T-helper 2 cell (primary cell): ENCODE data around the gene NAALADL1.
"Not testable (repeated sequence)": the region's sequence is repeated elsewhere in the genome, so short reads cannot be mapped to it uniquely, and the experiment has no call there.

Experiments
- DNase-seq, 5 experiments: peaks; one replicate each; pipeline versions ENCODE4 v3.0.0 to v3.0.0-alpha.2; 2012 to 2022

Gene NAALADL1

DNA sequence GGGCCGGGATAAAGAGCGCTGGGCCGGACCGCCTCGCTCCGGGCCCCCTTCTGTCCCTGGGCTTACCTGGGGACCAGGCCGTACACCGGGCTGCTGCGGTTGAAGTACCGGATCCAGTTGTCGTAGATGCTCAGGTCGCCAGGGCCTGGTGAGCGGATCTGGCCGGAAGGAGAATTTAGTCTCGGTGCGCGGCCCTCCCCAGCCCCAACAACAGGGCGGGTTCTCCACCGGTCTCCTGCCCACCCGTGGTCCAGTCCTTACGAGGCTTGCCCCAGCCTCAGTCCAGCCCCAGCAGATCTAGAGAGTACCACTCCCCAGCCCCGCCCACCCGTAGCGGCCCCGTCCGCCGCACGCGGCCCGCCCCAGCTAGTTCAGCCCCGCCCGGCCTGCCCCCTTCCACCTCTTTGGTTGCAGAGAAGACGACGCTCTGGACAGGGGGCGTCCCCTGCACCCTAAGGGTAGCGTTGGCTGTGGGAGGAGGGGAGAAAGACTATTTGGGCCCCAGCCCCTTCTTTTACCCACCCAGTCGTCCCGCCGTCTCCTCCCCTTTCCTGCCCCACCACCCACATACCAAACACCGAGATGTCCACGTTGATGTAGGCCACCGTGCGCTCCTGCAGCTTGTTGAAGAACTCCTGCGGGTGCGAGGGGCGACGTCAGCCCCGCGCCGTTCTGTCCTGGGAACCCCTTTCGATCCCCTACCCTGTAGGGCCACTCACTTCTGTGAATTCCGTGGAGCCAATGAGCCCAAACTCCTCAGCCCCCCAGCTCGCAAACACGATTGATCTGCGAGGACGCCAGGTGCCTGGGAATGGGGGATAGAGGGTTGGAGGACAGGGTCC is 10.6 kb downstream of the NAALADL1 start:
- DNase-seq, result peak in 2 of 5 experiments; percentile 13 to 30

DNA sequence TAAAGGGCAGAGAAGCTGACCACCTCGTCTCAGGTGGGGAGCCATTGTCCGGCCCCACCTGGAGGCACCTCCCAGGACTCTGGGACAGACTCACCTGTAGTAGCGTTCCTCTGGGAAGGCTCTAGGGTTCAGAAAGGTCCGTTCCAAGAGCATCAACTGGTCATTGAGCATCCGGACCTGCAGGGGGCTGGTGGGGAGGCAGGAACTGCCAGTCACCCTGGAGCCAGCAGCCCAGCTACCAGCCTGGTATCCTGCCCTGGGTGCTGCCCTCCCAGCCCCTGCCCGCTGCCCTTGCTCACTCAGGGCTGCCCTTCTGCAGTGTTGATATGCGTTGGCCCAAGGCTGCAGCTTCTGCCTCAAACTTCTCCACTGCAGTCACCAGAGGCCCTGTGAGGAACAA is 12.6 kb downstream of the NAALADL1 start:
- DNase-seq, result no peak

DNA sequence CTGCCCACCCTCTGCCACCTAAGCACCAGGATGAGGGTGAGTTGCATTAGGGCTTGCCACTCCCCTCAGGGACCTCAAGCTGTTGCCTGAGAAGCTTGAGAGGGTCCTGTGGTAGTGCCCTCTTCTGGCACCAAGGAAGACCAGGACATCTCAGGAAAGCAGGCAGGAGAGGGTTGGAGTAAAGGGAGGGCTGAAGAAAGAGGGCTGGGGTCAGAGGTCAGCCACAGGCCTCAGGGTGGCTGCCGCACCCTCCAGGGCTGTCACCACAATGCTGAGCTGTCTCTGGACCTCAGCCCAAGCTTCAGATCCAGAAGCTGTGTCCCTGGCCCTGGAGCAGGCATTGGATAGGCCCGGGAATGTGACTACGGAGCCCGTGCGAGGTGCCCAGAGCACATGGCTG is 13.3 kb downstream of the NAALADL1 start:
- no peak for DNase-seq

DNA sequence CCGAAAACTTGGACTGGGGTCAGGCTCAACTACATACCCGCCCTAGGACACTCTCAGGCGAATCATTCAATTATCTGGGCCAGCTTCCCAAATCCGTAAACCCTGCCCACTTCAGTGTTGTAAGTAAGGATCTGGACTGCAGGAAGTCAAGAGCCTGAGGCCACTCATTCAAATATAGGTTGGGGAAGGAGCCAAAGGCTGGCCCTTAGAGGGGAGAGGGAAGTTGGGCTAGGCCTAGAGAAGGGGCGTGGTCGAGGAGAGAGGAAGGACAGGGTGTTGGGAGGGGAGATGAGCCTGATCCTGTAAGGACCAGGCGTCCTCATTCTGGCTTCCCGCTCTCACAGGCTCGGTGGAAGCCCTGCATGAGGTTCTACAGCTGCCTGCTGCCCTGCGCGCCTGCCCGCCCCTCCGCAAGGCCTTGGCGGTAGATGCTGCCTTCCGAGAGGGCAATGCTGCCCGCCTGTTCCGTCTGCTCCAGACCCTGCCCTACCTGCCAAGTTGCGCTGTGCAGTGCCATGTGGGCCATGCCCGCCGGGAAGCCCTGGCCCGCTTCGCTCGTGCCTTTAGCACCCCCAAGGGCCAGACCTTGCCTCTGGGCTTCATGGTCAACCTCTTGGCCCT is 14.4 kb downstream of the NAALADL1 start:
- no peak for DNase-seq

DNA sequence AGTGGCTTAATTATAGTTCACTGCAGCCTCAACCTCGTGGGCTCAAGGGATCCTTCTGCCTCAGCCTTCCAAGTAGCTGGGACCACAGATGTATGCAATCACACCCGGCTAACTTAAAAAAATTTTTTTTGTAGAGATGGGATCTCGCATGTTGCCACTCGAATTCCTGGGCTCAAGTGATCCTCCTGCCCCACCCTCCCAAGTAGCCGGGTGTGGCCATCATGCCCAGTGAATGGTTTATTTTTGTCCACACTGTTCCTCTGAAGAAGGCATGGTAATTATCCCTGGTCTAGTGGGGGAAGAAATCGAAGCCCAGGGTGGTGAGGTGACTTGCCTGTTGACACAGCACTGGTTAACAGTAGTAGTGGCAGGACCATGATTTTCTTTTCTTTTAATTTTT is 15.5 kb downstream of the NAALADL1 start:
- no peak for DNase-seq

DNA sequence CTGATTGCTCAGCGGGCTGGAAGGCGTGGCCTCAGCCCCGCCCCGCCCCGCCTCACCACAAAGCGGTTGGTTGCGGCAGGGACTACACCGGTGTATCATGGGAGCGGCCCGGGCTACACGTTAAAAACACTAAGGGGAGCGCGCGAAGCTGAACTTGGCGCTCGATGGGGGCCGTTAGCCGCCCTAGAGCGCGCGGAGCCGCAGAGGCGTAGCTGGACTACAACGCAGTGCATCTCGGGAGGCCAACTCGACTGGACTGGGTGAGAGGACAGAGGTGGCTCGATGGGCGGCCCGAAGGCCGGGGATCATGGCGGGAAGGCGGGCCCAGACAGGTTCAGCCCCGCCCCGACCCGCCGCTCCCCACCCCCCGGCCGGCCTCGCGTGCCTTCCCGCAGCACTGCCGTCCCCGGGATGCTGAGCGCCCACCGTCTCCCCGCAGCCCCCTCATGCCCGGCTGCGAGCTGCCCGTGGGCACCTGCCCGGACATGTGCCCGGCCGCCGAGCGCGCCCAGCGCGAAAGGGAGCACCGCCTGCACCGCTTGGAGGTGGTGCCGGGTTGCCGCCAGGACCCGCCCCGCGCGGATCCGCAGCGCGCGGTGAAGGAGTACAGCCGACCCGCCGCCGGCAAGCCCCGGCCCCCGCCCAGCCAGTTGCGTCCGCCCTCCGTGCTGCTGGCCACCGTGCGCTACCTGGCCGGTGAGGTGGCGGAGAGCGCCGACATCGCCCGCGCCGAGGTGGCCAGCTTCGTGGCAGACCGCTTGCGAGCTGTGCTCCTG is 17.3 kb downstream of the NAALADL1 start, which contains the start of gene SAC3D1:
TSS of gene SAC3D1 (plus strand) at position 364 of the 776 bp plus-strand sequence. CDS start at position 447, 83 bp downstream.
- peak; percentile 72 to 99 (median 78) for DNase-seq

DNA sequence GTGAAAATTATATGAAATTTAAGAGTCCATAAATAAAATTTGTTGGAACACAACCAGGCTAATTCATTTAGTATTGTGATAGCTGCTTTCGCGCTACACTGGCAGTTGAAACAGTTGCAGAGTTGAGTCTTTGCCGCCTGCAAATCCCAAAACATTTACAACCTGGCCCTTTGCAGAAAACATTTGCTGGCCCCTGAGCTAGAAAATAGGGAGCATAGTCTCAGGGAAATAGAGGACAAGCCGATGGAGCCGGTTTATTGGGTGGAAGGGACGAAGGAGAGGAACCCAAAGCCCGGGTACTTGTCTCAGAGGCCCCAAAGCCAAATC is 17.9 kb downstream of the NAALADL1 start:
- DNase-seq, result no peak

DNA sequence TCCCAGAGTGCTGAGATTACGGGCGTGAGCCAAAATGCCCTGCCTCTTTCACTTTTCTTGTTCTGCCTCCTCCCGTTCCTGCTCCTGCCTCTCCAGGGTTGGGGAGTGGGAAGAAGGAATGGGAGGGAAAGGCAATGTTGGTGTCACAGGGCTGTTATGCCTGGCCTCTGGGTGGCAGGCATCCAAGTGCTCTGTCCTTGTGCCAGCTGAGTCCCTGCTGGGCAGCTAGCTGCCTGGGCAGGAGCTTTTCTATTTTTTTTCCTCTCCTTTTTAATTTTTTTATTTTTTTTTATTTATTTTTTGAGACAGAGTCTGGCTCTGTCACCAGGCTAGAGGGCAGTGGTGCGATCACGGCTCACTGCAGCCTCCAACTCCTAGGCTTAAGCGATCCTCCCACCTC is 21.4 kb downstream of the NAALADL1 start:
- no peak for DNase-seq

DNA sequence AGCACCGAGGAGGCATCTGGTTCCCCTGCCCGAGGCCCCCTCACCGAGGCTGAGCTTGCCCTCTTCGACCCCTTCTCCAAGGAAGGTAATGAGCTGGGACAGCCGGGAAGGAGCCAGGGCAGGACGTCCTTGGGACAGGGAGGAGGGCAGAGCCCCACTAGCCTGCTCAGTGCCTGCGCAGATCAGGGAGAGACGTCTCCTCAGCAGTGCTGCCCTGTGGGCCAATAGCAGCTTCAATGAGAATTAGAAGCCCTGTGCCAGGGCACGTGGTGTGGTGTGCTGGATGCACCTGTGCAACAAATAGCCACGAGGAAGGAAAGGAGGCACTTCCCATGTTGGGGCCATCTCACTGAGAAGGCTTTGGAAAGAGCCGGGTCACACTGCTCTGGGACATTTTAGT is 22.8 kb downstream of the NAALADL1 start:
- no peak for DNase-seq

DNA sequence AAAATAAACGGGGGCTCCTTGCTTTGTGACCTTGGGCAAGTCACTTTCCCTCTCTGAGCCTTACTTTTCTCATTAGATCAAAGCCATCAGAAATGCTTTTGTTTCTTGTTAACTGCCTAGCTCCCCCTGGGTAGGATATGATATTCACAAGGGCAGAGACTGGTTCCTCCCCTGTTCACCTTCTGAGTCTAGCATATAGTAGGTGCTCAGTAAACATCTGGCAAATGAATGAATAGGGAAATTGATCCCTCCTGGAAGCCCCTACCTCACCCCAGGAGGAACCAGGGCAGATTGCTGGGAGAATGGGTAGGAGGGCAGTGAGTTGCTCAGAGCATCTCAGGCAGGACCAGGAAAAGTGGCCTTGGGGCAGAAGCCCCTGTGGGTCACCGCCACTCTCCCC is 23.9 kb downstream of the NAALADL1 start:
- DNase-seq, result no peak

DNA sequence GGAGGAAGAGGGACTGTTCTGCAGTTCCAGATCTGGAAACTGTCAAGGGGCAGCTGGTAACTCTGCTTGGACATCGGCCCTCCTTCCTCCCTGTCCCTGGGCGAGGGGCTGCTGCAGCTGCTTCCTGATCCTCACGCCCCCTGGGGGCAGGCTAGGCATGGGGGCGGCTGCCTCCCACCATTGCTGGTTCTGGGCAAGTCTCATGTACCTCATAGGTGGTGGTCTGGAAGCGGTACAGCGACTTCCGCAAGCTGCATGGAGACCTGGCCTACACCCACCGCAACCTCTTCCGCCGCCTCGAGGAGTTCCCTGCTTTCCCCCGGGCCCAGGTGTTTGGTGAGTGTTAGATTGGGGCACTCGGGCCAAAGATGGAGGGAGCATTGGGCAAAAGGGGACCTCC is 26.1 kb downstream of the NAALADL1 start:
- no peak for DNase-seq

DNA sequence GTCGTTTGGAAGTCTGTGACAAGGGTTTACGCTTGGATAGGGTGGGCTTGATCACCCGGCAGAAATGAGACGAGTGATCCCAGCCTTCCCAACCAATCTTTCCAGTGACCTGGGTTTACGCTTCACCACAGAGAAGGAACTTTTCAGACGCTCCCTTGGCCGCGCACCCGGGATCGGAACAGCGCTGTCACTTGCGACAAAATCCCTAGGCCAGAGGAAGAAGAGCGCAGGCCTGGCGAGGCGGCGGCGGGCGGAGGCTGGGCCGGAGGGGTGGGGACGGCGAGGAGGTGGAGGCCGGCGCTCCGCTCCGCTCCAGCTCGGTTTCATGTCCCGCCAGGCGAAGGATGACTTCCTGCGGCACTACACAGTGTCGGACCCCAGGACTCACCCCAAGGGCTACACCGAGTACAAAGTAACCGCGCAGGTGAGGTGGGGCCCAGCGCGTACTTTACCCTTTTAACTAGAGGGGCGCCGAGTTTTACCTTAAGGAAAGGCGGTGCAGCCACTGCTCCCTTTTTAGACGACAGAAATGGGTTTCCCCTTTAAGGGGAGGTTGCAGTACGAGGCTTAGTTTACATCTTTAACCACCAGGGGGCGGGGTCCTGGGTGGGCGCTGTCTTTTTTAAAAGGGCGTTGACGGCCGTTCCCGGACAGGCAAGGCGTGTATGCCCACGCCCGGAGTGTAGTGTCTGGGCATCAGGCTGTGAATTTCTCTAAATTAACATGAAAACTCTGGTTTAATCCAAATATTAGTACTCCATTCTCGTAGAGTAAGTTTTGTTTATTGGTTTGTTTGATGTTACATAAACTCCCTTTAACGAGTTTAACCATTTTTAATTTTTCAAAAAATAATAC is 30.9 kb downstream of the NAALADL1 start, which contains the start of gene SNX15:
TSS of gene SNX15 (plus strand) at position 227 of the 855 bp plus-strand sequence. CDS start at position 326, 99 bp downstream.
- DNase-seq, result peak; percentile 72 to 97 (median 84)

DNA sequence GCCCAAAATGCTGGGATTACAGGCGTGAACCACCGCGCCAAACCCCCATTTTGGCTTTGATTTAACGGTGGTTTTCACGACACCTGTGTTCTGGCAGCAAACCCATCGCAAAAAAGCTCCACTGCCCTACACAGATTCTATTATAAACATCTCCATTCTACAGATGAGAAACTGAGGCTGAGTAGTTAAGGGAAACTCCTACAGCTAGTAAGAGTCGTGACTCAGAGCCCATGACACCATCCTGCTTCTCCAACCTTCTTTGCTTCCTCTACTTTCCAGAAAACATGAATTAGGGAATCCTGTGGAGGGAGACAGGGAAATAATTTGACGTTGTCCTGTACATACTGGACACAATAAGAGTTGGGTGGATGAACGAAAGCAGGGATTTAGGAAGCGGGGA is 31.5 kb downstream of the NAALADL1 start:
- DNase-seq, result no peak

DNA sequence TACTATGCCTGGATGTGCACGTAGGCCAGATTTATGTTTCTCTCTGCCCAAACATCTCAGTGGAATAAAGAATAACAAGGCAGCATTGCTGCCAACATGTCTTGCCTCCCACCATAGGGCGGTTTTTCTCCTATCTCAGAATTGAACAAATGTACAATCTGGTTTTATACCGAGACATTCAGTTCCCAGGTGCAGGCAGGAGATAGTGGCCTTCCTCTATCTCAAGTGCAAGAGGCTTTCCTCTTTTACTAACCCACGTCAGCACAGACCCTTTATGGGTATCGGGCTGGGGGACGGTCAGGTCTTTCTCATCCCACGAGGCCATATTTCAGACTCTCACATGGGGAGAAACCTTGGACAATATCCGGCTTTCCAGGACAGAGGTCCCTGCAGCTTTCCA is 34.9 kb downstream of the NAALADL1 start:
- DNase-seq, result not testable (repeated sequence)

DNA sequence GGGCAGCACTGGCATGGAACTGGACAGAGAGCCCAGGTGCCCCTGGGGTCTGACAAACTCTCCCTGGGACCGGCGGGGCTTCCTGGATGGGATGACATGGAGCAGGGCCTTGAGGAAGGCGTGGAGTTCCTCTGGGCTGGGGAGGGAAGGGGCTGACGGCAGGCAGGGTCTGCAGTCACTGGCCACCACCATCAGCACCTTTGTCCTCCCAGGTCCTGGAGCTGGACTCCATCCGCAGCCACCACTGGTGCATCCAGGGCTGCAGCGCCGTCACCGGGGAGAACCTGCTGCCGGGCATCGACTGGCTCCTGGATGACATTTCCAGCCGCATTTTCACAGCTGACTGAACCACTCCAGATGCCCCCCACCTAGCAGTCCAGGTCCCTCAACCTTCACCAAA is 36.8 kb downstream of the NAALADL1 start:
- DNase-seq, result no peak

DNA sequence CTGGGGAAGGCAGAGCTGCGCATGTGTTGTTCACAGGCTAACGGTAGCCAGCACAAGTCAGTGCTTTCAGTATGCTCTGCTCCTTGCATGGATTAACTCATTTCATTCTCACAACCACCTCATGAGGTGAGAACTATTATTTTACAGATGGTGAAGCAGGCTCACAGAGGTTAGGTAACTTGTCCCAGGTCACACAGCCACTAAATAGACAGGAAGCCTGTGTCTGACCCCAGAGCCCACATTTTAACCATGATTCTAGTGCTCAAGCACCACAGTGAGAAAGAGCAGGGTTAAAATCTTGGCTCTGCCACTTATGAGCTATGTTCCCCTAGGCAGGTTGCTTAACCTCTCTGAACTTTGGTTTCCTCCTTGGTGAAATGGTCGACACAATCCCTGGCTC is 37.4 kb downstream of the NAALADL1 start:
- DNase-seq, result no peak

DNA sequence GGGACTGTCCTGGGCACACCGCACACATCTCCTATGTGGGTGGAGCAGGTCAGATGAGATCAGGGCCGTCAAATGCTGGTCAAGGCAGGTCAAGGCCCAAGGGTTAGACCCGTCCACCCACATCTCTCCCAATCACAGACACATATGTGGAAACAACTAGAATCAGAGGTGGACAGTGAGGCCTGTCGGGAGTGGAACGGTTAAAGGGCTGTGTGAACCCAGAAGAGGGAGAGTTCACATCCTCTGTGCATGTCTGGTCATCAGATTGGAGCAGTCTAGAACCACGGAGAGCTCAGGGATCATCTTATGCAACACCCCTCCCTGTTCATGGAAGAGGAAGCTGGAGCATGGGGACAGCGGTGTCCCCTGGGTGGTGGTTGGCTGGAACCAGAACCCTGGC is 38.5 kb downstream of the NAALADL1 start:
- no peak for DNase-seq

DNA sequence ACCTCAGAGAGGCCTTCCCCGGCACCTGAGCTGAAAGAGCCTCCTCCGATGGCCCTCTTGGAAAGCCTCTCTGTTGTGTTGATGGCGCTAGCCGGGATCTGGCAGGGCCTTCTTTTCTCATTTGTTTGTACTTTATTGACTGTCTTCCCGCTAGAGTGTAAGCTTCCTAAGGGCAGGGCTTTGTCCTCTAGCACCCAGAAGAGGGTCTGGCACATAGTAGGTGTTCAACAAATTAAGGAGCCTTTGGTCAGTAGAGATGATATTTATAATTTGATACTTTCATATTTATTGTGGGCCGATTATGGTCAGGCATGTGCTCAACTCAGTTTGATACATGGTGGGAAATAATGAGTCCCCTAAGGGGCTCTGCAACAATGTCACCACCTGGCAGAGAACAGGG is 40.4 kb downstream of the NAALADL1 start:
- no peak for DNase-seq

DNA sequence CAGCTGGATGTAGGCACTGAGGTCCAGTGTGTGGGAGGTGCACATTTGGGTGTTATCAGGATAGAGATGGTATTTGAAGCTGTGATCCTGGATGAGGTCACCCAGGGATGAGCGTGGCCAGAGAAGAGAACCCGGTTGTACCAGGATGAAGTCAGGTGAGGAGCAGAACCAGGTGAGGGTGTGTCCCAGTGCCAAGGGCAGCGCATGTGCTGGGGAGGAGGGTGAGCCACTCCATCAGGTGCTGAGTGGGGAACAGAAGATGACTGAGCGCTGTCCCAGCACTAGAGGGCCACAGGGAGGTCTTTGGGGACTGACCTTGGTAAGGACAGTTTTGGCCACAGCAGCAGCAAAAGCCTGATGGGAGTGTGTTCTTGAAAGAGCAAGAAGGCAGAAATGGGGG is 41.6 kb downstream of the NAALADL1 start:
- DNase-seq, result no peak

DNA sequence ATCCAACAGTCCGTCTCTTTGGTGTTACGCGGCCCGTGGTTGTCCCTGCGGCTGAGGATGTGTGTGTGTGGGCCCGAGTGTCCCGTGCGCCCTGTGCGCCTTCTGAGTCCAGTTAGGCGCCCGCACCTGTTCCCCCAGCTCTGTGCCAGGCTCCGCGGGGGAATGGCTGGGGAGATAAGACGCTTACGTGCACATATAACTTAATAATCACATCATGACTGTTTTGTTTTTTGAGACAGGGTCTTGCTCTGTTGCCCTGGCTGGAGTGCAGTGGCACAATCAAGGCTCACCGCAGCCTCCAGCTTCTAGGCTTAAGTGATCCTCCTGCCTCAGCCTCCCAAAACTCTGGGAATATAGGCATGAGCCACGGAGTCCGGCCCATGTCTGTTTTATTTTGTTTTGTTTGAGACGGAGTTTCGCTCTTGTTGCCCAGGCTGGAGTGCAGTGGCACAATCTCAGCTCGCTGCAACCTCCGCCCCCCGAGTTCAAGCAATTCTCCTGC is 43.6 kb downstream of the NAALADL1 start:
- DNase-seq, result no peak

DNA sequence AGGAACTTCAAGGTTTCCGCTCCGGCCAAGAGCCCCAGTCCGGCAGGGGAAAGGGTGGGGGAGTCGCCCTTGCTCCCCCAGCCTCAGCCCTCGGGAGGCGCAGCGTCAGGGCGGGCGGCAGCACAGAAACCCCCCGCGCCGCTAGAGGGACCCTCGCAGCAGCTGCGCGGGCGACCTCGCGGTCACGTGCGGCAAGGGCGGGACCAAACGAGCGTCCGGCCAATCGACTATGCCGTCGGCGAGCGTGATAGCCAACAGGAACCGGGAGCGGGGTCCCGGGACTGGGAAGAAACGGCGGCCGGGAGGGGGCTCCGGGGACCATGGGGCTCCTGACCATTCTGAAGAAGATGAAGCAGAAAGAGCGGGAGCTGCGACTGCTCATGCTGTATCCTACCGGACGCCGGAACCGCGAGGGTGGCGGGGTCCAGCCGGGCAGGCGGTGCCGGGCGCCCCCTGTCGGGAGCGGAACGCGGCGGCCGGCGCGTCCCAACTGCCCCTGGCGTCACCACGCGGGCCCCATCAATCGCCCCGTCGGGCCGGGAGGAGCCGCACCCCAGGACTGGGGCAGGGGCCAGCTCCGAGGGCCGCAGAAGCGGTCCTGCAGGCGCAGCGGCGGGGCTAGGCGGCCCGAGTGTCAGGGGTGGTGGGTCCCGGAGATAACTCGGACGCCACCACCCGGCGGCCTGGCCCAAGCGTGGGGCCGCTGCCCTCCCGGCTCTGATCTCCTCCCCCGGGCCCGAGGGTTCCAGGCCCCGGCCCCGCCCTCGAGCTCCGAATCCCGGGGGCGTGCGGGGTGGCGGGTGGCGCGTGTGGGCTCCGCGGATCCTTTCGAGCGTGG is 44.2 kb downstream of the NAALADL1 start, which contains the start of gene ARL2:
TSS of gene ARL2 (plus strand) at position 273 of the 838 bp plus-strand sequence. CDS start at position 321, 48 bp downstream.
- DNase-seq, result peak; percentile 73 to 91 (median 81)
